ENCODE results near the gene NET1. TPM values are rescaled to one million over a fixed set of nuclear protein-coding genes. Genes with fewer than 3 reads are reported as not detected.

NET1 gene
- total RNA-seq, 2 experiments from 2014 or later: 39.8 to 46.3 TPM

- TF ChIP-seq EZH2phosphoT487 (IDR thresholded peaks at IDR 0.05; ENCODE audit: borderline replicate concordance, low read depth, low read length): no peak
- TF ChIP-seq, protein P1, sequence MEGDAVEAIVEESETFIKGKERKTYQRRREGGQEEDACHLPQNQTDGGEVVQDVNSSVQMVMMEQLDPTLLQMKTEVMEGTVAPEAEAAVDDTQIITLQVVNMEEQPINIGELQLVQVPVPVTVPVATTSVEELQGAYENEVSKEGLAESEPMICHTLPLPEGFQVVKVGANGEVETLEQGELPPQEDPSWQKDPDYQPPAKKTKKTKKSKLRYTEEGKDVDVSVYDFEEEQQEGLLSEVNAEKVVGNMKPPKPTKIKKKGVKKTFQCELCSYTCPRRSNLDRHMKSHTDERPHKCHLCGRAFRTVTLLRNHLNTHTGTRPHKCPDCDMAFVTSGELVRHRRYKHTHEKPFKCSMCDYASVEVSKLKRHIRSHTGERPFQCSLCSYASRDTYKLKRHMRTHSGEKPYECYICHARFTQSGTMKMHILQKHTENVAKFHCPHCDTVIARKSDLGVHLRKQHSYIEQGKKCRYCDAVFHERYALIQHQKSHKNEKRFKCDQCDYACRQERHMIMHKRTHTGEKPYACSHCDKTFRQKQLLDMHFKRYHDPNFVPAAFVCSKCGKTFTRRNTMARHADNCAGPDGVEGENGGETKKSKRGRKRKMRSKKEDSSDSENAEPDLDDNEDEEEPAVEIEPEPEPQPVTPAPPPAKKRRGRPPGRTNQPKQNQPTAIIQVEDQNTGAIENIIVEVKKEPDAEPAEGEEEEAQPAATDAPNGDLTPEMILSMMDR (conservative IDR thresholded peaks at IDR 0.05; ENCODE audit: low read length): no peak
- ChIA-PET CTCF (ENCODE audit: unreplicated experiment) (no interaction called here), POLR2A (no interaction called here)
- no peak within 1 kb of the TSS for H3K27ac ChIP-seq (ENCODE audit: low read depth, low read length, poor library complexity, severe bottlenecking)
- H3K9me2 ChIP-seq (ENCODE audit: insufficient read depth, low read length): no peaks in the 10 kb centered on the region
- no peak within 1 kb of the TSS for H2AFZ ChIP-seq (ENCODE audit: low read length)
- H3K4me3 ChIP-seq (ENCODE audit: low read depth, low read length, poor library complexity, severe bottlenecking): no peak within 1 kb of the TSS
- H3K4me1 ChIP-seq (ENCODE audit: insufficient read depth, low read length, poor library complexity, severe bottlenecking): no peaks in the 10 kb centered on the region
- no peak for DNase-seq (ENCODE audit: low spot score)
- no peaks in the 10 kb centered on the region for H4K20me1 ChIP-seq (ENCODE audit: insufficient read depth, low read length)
- no peaks in the 10 kb centered on the region for H3K79me2 ChIP-seq (ENCODE audit: insufficient read depth, low read depth, low read length)
- no peaks in the 10 kb centered on the region for H3K9me3 ChIP-seq (ENCODE audit: low read length)
- no peak within 1 kb of the TSS for H3K4me2 ChIP-seq (ENCODE audit: low read length)
- no TSS peak for BruUV-seq (replicated peaks)
- no peaks in the 10 kb centered on the region for H3K36me3 ChIP-seq (ENCODE audit: insufficient read depth, low read length)
- intact Hi-C loops (cut with micrococcal nuclease; ENCODE audit: unreplicated experiment): no loop called here
Measured at GRCh38 chr10:5364890-5365338, 47.4 kb upstream of the NET1 start, which contains the start of gene UCN3. Gene UCN3, plus strand, starts transcription at chr10:5364966. Its CDS starts 8,755 bp downstream, at chr10:5373721.

DNA sequence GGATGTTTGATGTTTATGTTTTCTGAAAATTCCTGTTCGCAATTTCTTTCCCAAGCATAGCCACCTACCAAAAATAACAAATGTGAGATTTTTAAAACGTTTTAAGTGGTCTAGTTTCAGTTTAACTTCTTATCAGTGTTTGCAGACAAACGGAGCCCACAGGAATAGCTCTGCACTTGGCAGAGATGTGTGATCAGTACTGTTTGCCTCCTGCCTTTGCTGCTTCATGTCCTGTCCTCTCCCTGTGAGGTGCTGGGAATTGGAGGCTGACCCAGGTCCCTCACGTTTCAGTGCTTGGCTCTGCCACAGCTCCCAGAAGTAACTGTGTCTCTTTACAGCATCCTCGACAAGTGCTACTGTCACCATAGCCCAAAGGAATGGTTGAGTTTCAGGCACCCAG, 46.4 kb upstream of the NET1 start:
- no peak overlapping the region for H2AFZ ChIP-seq (ENCODE audit: low read length)
- H3K4me1 ChIP-seq (ENCODE audit: insufficient read depth, low read length, poor library complexity, severe bottlenecking): no peaks in the 10 kb centered on the region
- H3K4me2 ChIP-seq (ENCODE audit: low read length): no peak overlapping the region
- H3K79me2 ChIP-seq (ENCODE audit: insufficient read depth, low read depth, low read length): no peaks in the 10 kb centered on the region
- intact Hi-C loops (cut with micrococcal nuclease; ENCODE audit: unreplicated experiment): no loop called here
- 0 out of 2 replicates have a peak, but pooled peaks cover 2% of the 10 kb centered on the region for H3K9me3 ChIP-seq (ENCODE audit: low read length)
- H3K36me3 ChIP-seq (ENCODE audit: insufficient read depth, low read length): no peaks in the 10 kb centered on the region
- H4K20me1 ChIP-seq (ENCODE audit: insufficient read depth, low read length): no peaks in the 10 kb centered on the region
- H3K27ac ChIP-seq (ENCODE audit: low read depth, low read length, poor library complexity, severe bottlenecking): no peak overlapping the region
- no TSS peak for BruUV-seq (replicated peaks)
- POLR2A ChIA-PET: interaction anchor here (0.6 to 1.2 kb wide), 3 partner anchors 14 to 373 kb away, joined by 3 read pairs; no protein-coding TSS in a partner anchor
- no peaks in the 10 kb centered on the region for H3K9me2 ChIP-seq (ENCODE audit: insufficient read depth, low read length)
- no peak for DNase-seq (ENCODE audit: low spot score)
- H3K4me3 ChIP-seq (ENCODE audit: low read depth, low read length, poor library complexity, severe bottlenecking): no peak overlapping the region
- CTCF ChIA-PET (ENCODE audit: unreplicated experiment): no interaction called here
- TF ChIP-seq, protein P1 (conservative IDR thresholded peaks at IDR 0.05; ENCODE audit: low read length): no peak
- TF ChIP-seq EZH2phosphoT487 (IDR thresholded peaks at IDR 0.05; ENCODE audit: borderline replicate concordance, low read depth, low read length): no peak

- H3K79me2 ChIP-seq (ENCODE audit: insufficient read depth, low read depth, low read length): no peaks in the 10 kb centered on the region
- H3K4me2 ChIP-seq (ENCODE audit: low read length): no peak overlapping the region
- no peak overlapping the region for H3K4me3 ChIP-seq (ENCODE audit: low read depth, low read length, poor library complexity, severe bottlenecking)
- DNase-seq (ENCODE audit: low spot score): no peak
- no peaks in the 10 kb centered on the region for H3K4me1 ChIP-seq (ENCODE audit: insufficient read depth, low read length, poor library complexity, severe bottlenecking)
- H3K27ac ChIP-seq (ENCODE audit: low read depth, low read length, poor library complexity, severe bottlenecking): no peak overlapping the region
- H3K36me3 ChIP-seq (ENCODE audit: insufficient read depth, low read length): no peaks in the 10 kb centered on the region
- ChIA-PET POLR2A (no interaction called here), CTCF (ENCODE audit: unreplicated experiment) (no interaction called here)
- H3K9me3 ChIP-seq (ENCODE audit: low read length): 0 out of 2 replicates have a peak, but pooled peaks cover 4% of the 10 kb centered on the region
- no peaks in the 10 kb centered on the region for H4K20me1 ChIP-seq (ENCODE audit: insufficient read depth, low read length)
- BruUV-seq (replicated peaks): no TSS peak
- no peaks in the 10 kb centered on the region for H3K9me2 ChIP-seq (ENCODE audit: insufficient read depth, low read length)
- TF ChIP-seq, protein P1 (conservative IDR thresholded peaks at IDR 0.05; ENCODE audit: low read length): no peak
- no peak for TF ChIP-seq EZH2phosphoT487 (IDR thresholded peaks at IDR 0.05; ENCODE audit: borderline replicate concordance, low read depth, low read length)
- H2AFZ ChIP-seq (ENCODE audit: low read length): no peak overlapping the region
- intact Hi-C loops (cut with micrococcal nuclease; ENCODE audit: unreplicated experiment): no loop called here
Measured at GRCh38 chr10:5369362-5370158, 42.8 kb upstream of the NET1 start.

All from OCI-LY7 (cell line).